GM18870 (cell line): ENCODE data around the gene MAGEF1.

Source experiments
- ATAC-seq: cut with Tn5 transposase; IDR thresholded peaks from one replicate; pipeline ENCODE4 v1.9.1; 2021; ENCODE audit warnings: moderate library complexity; ENCODE audit not compliant: unreplicated experiment

MAGEF1 gene

GRCh38 chr3:184672977-184673870 lies 38.6 kb downstream of the MAGEF1 start:
- no peak for ATAC-seq

- no peak for ATAC-seq
Observed at GRCh38 chr3:184672335-184672734, 39.5 kb downstream of the MAGEF1 start.

GRCh38 chr3:184670091-184670602 lies 41.7 kb downstream of the MAGEF1 start:
- ATAC-seq: no peak

- ATAC-seq: no peak
Observed at GRCh38 chr3:184669578-184669977, 42.3 kb downstream of the MAGEF1 start.

- ATAC-seq: no peak
Observed at GRCh38 chr3:184666442-184666841, 45.4 kb downstream of the MAGEF1 start.

- no peak for ATAC-seq
Observed at GRCh38 chr3:184665101-184665500, 46.8 kb downstream of the MAGEF1 start.

- no peak for ATAC-seq
Observed at GRCh38 chr3:184663756-184664155, 48.1 kb downstream of the MAGEF1 start.

- no peak for ATAC-seq
Observed at GRCh38 chr3:184663356-184663755, 48.5 kb downstream of the MAGEF1 start.

GRCh38 chr3:184662187-184662586 lies 49.7 kb downstream of the MAGEF1 start:
- ATAC-seq: no peak

GRCh38 chr3:184660931-184661330 lies 50.9 kb downstream of the MAGEF1 start:
- ATAC-seq: no peak
